SKM-1 (cell line): Measurements from ENCODE around the gene TDRD9.
"Not testable (repeated sequence)": the region's sequence is repeated elsewhere in the genome, so short reads cannot be mapped to it uniquely, and the experiment has no call there.

ENCODE experiments used
- DNase-seq: peaks from one replicate; lab custom pipeline; 2025; ENCODE audit not compliant: unreplicated experiment; lab: John Stamatoyannopoulos, UW

TDRD9 gene, protein sequence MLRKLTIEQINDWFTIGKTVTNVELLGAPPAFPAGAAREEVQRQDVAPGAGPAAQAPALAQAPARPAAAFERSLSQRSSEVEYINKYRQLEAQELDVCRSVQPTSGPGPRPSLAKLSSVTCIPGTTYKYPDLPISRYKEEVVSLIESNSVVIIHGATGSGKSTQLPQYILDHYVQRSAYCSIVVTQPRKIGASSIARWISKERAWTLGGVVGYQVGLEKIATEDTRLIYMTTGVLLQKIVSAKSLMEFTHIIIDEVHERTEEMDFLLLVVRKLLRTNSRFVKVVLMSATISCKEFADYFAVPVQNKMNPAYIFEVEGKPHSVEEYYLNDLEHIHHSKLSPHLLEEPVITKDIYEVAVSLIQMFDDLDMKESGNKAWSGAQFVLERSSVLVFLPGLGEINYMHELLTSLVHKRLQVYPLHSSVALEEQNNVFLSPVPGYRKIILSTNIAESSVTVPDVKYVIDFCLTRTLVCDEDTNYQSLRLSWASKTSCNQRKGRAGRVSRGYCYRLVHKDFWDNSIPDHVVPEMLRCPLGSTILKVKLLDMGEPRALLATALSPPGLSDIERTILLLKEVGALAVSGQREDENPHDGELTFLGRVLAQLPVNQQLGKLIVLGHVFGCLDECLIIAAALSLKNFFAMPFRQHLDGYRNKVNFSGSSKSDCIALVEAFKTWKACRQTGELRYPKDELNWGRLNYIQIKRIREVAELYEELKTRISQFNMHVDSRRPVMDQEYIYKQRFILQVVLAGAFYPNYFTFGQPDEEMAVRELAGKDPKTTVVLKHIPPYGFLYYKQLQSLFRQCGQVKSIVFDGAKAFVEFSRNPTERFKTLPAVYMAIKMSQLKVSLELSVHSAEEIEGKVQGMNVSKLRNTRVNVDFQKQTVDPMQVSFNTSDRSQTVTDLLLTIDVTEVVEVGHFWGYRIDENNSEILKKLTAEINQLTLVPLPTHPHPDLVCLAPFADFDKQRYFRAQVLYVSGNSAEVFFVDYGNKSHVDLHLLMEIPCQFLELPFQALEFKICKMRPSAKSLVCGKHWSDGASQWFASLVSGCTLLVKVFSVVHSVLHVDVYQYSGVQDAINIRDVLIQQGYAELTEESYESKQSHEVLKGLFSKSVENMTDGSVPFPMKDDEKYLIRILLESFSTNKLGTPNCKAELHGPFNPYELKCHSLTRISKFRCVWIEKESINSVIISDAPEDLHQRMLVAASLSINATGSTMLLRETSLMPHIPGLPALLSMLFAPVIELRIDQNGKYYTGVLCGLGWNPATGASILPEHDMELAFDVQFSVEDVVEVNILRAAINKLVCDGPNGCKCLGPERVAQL (N-terminal part only)

DNA sequence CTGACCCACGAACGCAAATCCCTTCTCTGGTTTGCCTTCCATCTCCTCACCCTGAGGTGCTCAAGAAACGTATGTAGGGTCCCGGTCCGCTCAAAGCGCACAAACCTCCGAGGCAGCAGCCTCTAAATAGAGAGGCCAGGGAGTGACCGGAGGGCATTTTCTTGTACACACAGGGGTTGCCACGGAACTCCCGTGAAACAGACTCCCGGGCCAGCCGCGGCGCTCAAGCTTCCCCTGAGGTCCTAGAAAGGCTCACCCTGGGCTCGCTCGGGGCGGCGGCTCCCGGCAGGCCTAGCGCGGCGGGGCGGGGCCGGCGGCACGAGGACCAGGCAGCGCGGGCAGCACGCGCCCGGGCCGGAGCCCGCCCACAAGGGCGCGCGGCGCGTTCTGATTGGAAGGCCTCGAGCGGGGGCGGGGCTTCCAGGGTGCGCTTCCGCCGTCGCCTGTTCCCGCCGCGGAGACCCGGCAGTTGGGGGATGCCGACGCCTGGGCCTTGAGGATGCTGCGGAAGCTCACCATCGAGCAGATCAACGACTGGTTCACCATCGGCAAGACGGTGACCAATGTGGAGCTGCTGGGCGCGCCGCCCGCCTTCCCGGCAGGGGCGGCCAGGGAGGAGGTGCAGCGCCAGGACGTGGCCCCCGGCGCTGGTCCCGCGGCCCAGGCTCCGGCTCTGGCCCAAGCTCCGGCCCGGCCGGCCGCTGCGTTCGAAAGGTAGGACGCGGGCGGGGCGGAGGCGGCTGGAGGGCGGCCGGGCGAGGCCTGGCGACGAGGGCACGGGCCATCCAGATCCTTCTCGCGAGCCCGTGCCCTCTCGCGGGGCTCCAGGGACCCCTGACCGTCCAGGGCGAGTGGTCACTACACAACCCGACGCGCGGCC is at the start of gene TDRD9:
TSS of gene TDRD9 (plus strand) at position 446 of the 880 bp plus-strand sequence. CDS start at position 500, 54 bp downstream.
- no peak for DNase-seq

- DNase-seq = no peak
Measured at GRCh38 chr14:103879118-103879569, 49.1 kb upstream of the TDRD9 start.

GRCh38 chr14:103879570-103880347 is 48.5 kb upstream of the TDRD9 start:
- DNase-seq = no peak

- no peak for DNase-seq
Measured at GRCh38 chr14:103880348-103881267, 47.6 kb upstream of the TDRD9 start.

DNA sequence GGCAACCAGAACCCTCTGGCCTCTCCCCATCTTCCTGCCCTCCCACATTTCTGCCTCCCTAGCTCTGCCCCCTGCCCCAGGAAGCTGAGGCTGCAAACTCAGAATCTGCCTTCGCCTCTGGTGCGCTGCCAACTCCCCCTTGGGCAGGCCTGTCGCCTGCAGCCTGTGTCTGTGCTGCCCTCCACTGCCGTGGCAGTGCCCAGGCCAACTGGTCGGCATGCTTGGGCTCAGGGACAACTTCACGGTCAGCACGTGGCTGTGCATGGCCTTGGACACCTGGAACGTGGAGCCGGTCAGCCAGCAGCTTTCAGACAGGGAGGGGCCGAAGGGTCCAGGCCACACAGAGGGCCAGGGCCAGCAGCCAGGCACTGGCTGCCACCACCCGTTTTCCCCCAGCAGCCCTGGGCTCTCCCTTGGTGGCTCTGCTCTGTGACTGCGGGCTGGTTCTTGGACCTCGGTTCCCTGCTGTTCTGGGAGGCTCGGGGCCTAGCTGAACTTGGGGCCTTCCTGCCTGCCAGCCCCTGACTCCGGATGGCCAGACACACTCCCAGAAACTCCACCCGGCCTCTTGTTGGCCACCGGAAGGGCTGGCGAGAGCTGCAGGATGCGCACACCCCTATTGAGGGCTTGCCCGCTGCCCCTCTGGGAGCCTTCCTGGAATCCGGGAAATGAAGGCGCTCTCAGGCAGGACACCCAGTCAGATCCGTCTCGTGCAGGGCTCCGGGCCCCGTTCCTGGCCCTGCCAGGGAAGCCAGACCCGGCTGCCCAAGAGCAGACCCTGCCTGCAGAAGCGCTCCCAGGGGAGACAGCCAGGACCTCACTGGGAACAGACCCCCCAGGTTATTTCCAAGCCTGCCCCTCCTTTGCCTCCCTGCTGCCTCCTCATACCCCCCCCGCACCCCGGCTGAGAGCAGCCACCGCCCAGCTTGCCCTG is 46.7 kb upstream of the TDRD9 start:
- DNase-seq = no peak

- no peak for DNase-seq
Measured at GRCh38 chr14:103882503-103883262, 45.6 kb upstream of the TDRD9 start.

DNA sequence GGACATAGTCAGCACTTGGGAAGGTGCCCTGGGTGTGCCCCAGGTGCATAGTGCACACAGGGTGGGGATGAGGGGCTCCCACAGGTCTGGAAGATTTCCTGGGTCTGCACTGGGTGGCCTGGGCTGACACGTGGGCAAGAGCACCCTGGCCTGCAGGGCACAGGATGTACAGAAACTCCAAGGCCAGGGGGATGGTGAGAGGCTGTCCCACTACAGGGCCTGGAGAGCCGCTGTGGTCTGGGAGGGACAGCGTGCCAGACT is 45.1 kb upstream of the TDRD9 start:
- DNase-seq = no peak

- DNase-seq = no peak
Measured at GRCh38 chr14:103884854-103885253, 43.4 kb upstream of the TDRD9 start.

GRCh38 chr14:103885509-103885932 is 42.7 kb upstream of the TDRD9 start:
- DNase-seq = no peak

DNA sequence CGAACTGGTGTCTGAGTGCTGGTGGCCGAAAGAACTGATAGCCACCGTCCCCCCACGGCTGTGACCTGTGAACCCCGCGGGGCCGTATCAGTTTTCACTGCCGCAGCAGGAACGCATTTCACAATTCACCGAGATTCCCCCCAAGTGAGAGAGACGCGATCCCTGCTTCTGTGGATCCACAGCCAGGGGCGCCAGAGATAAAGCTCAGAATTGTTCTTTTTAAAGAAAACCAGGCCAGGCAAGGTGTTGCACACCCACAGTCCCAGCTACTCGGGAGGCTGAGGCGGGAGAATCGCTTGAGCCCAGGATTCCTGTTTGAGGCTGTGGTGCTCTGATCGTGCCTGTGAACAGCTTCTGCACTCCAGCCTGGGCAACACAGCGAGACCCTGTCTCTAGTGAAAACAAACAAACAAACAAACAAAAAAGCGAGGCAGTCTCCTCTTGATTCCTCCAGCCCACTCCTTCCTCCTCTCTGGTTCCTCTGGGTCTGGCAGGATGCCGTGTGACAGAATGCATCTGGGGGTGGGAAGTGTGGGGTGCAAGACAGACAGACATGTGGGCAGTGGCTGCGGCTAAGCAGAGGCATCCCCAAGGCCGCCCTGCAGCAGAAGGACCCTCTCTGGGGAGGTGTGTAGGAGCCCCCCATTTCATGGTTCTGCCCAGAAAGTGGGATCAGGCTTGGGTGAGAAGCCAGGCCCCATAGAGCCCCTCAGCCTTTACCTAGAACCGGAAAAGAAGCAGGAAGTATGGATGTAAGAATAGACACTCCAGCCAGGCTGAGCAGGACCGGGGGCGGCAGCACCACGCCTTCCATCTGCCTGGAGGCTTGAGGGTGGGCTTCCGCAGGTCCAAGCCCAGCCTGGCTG is 41.7 kb upstream of the TDRD9 start:
- no peak for DNase-seq

DNA sequence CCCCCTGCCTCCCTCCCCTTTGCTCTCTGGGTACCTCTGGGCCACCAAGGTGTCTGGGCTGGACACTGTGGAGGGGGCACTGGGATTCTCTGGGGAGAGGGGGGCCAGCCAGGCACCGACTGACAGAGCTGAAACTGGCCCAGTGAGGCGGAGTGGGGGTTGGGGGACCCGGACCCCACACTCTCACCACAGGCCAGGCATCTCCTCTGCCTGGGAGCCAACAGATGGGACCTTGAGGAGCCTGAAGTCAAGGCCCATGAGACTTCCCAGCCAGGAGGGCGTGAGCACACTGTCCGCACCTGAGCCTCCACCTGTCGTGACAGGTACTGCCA is 41.1 kb upstream of the TDRD9 start:
- no peak for DNase-seq

GRCh38 chr14:103887557-103888115 is 40.6 kb upstream of the TDRD9 start:
- DNase-seq = no peak

DNA sequence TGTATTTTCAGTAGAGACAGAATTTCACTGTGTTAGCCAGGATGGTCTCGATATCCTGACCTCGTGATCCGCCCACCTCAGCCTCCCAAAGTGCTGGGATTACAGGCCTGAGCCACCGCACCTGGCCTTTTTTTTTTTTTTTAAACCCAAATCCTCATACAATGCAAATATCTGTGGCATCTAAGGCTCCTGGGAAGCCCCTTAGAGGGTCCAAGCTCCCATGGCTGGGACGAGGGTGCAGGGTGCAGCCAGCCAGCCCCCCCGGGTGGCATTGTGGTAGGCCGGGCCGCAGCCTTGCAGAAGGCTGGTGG is 39.3 kb upstream of the TDRD9 start:
- DNase-seq = not testable (repeated sequence)

GRCh38 chr14:103889313-103890051 is 38.8 kb upstream of the TDRD9 start:
- DNase-seq = no peak

DNA sequence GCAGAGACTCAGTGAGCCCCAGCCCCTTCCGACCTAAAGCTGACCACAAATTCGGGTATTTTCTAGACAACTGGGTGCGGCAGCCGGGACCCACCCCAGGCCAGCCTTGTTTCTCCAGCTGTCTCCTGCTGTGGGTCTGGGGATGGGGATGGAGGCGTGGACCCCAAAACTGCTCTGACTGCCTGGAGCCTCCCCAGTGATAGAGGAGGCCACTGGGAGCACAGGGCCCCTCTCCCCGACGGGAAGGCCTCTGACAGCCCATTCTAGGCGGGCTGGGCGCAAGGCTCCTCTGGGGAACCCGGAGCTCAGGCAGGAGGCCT is 38.2 kb upstream of the TDRD9 start:
- DNase-seq = no peak
